ENCODE data around the gene HDDC3.

DNA sequence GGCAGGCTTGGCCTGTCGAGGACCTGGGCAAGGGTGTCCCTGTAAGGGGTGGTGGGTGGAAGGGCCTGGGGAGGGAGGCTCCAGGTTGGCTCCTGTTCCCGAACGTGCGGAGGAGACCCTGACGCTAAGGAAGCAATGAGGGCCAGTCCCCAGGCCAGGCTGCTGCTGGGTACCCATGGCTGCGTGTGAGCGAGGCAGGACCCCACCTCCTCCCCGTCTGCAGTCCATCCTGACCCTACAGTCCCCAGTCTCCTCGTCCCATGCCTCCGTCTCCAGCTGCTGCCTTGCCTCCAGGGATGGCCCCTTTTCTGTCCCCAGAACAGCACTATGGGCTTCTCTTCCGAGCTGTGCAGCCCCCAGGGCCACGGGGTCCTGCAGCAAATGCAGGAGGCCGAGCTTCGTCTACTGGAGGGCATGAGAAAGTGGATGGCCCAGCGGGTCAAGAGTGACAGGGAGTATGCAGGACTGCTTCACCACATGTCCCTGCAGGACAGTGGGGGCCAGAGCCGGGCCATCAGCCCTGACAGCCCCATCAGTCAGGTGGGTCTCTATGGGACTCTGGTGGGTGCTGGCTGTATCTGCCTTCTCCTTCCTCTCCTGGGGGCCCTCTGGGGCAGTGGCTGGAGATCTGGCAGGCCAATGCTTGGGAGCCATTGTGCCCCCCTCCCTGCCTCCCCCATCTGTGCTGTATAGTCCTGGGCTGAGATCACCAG, 47.5 kb downstream of the HDDC3 start:
- TF ChIP-seq, protein P1, sequence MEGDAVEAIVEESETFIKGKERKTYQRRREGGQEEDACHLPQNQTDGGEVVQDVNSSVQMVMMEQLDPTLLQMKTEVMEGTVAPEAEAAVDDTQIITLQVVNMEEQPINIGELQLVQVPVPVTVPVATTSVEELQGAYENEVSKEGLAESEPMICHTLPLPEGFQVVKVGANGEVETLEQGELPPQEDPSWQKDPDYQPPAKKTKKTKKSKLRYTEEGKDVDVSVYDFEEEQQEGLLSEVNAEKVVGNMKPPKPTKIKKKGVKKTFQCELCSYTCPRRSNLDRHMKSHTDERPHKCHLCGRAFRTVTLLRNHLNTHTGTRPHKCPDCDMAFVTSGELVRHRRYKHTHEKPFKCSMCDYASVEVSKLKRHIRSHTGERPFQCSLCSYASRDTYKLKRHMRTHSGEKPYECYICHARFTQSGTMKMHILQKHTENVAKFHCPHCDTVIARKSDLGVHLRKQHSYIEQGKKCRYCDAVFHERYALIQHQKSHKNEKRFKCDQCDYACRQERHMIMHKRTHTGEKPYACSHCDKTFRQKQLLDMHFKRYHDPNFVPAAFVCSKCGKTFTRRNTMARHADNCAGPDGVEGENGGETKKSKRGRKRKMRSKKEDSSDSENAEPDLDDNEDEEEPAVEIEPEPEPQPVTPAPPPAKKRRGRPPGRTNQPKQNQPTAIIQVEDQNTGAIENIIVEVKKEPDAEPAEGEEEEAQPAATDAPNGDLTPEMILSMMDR (IDR thresholded peaks at IDR 0.05): no peak
- no peak for TF ChIP-seq POLR2A (IDR thresholded peaks at IDR 0.05)

Data from lower leg skin (tissue), 3 donors.